Sciatic nerve (tissue), 2 donors: ENCODE measurements around the gene ADARB2. TPM values are rescaled to one million over a fixed set of nuclear protein-coding genes. Genes with fewer than 3 reads are reported as not detected.
"Not testable (repeated sequence)": the region's sequence is repeated elsewhere in the genome, so short reads cannot be mapped to it uniquely, and the experiment has no call there.

Experiments used
- ATAC-seq: fragments of 200-7000 bp; cut with Tn5 transposase; one replicate; pipeline ENCODE4 v1.9.1; 2020; ENCODE audit warnings: mild to moderate bottlenecking, moderate library complexity
- DNase-seq: peaks from one replicate; pipeline ENCODE4 v3.0.0-alpha.2; 2020; ENCODE audit warnings: low spot score
- intact Hi-C: fragments of 100-400 bp; cut with DNase I; formaldehyde crosslinking; loops from one replicate; pipeline ENCODE4 v1.14.2; 2022
- total RNA-seq: library from RNA; stranded (reverse); fragmentation: NEBNext Ultra II Directional; extraction: Animal tissue kit (Norgen Biotek cat#: 25700); gene quantifications from one replicate; pipeline ENCODE4 v1.2.1, GENCODE V29; 2021
- donor health status: DM: no; HTN: no; CAD: no.
- donor health status: DM: no; HTN: no; CAD: no.

Gene ADARB2
- total RNA-seq, 1 donor from 2014 or later = 1.9 TPM

DNA sequence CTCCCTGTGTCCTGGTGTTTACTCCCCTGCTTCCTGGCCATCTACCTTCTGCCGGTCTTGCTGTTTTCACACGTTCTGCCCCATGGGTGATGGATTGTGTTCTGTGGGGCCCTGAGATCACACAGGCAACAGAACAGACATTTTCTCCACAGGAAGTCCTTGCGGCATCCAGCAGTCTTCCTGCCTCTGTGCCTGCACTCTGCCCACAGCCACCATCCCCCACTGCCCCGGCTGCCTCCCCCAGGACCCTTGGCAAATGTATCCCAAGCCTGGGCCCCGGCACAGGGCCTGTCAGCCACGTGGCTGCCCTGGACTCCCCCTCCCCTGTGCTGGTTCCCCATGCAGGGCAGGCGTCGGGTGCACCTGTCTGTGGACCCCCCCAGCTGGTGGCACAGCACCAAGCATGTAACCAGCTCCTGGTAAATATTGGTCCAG lies 497.0 kb downstream of the ADARB2 start:
- intact Hi-C loops = no loop called here
- peak; percentile 67 for ATAC-seq
- DNase-seq = no peak

DNA sequence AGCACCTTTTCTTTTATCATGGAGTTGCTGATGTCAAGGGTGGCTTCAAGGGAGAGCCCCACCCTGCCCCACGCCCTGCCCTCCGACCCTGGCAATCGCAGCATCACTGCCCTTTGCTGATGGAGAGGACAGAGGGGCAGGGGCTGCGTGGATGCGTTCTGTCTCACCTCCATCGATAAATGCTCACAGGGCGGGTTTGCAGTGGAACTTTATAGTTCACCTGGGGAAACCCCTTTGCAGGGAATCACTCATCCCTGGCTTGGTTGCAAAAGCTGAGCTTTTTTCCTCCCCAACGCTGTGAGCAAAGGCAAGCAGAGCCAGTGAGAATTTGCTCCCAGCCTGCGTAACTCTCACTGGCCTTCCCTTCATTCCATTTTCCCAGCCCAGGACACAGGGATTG lies 504.3 kb downstream of the ADARB2 start:
- DNase-seq (no peak), ATAC-seq (no peak)
- intact Hi-C loops = no loop called here

DNA sequence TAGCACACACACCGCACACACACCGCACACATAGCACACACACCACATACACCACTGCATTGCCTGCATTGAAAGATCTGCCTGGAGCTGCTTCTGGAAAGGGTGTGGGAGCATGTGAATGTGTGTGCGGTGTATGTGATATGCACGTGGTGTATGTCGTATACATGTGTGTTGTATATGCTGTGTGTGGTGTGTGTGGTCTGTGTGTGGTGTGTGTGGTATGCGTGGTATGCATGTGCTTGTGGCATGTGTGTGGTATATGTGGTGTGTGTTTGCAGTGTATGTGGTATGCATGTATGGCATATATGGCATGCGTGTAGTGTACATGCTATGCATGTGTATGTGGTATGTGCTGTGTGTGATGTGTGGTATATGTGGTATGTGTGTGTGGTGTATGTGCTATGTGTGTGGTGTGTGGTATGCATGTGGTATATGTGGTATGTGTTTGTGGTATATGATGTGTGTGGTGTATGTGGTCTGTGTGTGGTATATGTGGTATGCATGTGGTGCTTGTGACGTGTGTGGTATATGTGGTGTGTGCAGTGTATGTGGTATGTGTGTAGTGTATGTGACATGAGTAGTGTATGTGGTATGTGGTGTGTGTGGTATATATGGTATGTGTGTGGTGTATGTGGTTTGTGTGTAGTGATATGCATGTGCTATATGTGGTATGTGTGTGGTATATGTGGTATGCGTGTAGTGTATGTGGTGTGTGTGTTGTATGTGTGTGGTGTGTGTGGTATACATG lies 505.0 kb downstream of the ADARB2 start:
- DNase-seq = no peak
- no peak for ATAC-seq
- intact Hi-C loops = no loop called here

DNA sequence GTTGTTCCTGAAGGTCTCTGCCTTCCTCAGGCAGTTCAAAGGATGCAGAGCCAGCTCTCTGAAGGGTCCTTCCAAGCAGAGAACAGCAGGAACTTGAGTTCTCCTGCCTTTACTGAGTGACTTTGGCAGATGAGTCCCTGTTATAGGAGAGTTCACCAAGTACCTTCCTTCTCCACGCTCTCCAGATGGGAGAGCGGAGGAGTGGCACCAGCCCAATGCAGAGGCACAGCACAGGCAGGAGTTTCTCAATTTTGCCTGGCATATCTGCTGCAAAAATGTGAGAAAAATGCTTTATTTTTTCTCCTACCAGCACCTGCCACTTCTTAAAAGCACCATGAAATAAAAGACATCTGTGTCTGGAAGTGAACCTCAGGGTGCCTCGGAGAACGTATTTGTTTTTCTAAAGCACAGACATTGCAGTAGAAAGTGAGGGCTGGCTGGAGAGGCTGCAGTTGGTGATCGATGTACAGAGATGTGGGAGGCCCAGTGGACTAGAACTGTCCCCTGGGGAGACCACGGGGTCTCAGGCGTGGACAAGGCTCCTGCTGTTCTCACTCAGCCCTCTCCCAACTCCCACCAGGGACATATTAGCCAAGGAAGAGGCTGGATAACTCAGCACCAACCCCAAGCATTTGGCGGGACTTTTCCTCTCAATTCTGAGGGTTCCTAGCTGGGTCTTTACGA lies 506.6 kb downstream of the ADARB2 start:
- no peak for DNase-seq
- ATAC-seq = no peak
- intact Hi-C loops = no loop called here

DNA sequence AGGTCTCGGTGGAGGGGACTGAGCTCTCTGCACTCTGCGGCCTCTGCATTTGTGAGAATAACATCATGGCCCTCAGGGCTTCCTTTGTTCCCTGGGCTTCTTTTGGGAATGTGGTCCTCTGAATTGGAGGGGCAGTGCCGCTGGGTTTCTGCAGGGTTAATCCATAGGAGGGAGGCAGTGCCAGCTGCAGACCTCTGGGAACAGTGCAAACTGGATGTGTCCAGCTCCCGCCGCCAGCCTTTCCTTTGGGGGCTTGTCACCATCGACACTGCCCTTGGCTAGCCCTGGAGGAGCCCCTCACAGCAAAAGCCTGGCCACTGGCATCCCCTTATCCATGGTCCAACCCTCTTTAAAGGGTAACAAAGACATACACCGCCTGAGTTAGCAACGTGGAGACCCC lies 507.2 kb downstream of the ADARB2 start:
- DNase-seq (no peak), ATAC-seq (no peak)
- intact Hi-C loops = no loop called here

DNA sequence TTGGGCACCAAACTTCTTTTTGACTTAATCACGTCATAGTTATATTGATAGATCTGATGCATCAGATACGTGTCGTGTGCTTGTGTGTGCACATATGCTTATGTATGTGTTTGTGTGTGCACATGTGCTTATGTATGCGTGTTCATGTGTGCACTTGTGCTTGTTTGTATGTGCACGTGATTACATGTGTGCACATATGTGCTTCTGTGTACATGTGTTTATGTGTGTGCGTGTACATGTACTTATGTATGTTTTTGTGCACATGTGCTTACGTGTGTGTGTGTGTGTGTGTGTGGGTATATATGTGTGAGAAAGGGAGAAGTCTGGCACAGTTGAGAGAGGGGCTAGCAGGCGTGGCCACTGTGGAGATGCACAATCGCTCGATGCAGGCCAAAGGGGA lies 507.8 kb downstream of the ADARB2 start:
- no peak for DNase-seq
- no peak for ATAC-seq
- intact Hi-C loops = no loop called here

DNA sequence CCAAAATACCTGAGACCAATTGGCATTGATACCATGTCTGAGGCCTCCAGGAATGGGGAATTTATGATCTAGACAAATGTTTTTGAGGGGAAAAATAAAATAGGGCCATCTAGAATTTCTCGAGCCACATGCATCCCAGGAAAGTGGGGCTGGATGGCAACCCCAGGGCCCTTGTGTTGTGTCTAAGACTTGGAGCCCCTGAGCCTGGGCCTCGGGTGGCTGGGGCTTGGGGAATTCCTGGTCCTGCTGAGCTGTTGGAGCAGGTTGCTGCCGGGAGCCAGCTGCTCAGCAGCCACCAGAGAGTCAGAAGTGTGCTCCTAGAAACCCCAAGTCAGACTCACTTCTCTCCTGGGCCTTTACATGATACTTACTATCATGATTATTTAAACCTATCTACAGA lies 508.2 kb downstream of the ADARB2 start:
- no peak for DNase-seq
- intact Hi-C loops = no loop called here
- ATAC-seq = no peak

DNA sequence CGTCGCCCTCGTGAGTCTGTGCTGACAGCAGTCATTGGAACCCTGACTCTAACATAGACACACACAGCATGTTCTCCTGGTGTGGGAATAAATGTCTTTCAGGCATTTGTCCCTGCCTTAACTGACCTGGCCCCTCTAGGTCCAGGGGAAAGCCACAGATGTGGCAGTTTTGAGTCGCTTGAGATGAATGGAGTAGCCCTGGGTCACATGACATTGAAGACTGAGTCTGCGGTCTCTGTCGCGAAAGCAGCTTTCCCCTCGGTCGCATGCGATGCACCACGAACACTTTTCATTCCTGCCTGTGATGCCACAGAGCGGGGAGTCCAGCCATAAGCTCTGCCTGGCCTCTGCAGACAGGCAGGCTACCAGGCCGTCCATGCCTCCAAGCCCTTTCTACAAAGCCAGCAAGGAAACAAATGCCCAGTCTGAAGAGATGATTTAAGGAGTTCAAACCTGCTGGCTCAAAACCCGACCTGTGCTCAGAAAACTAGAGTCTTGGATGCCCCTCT lies 508.8 kb downstream of the ADARB2 start:
- intact Hi-C loops = no loop called here
- DNase-seq (no peak), ATAC-seq (peak; percentile 15)

DNA sequence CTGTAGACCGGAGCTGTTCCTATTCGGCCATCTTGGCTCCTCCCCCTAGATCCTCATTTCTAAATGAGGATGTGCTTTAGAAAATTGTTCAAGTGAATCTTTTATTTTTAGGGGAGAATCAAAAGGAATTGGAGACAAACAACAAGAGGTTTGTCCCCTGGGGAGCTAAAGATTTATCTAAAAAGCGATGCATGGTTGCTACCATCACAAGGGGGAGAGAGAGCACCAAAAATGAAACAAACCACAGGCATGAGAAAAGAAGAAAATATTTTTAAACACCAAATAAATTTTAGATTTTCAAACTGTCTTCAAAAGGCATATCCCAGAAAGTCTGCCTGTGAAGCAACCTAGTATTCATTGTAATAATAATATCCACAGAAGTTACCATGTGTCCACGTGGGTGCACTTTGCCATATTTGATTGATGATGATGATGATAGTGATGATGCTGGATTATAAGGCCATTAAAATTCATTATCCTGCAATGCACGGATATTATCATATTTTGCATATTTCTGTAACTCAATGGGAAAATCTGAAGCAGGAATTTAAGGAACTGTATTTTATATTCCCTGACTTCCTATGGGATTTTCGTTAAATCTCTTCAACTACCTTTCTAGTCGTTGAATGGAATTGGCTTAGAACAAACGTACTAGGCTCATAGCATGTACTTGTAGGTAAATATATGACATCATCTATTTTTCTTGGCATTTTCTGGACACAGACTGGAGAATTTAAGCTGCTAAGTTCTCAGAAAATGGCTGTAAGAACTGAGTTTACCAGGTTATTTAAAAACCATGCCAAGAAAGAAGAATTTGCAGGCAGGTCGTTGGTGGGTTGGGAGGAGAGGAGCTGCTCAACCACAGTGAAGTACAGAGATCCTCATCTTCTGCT lies 509.6 kb downstream of the ADARB2 start:
- peak; percentile 17 for ATAC-seq
- intact Hi-C loops = no loop called here

DNA sequence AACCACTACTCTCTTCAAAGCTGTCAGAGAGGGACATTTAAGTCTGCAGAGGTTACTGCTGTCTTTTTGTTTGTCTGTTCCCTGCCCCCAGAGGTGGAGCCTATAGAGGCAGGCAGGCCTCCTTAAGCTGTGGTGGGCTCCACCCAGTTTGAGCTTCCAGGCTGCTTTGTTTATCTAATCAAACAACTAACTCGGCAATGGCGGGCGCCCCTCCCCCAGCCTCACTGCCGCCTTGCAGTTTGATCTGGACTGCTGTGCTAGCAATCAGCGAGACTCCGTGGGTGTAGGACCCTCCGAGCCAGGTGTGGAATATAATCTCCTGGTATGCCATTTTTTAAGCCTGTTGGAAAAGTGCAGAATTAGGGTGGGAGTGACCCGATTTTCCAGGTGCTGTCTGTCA lies 510.4 kb downstream of the ADARB2 start:
- ATAC-seq, DNase-seq, intact Hi-C loops: not testable (repeated sequence)

More for the DNA sequence above, 509.6 kb downstream of the ADARB2 start:
- DNase-seq = no peak

DNA sequence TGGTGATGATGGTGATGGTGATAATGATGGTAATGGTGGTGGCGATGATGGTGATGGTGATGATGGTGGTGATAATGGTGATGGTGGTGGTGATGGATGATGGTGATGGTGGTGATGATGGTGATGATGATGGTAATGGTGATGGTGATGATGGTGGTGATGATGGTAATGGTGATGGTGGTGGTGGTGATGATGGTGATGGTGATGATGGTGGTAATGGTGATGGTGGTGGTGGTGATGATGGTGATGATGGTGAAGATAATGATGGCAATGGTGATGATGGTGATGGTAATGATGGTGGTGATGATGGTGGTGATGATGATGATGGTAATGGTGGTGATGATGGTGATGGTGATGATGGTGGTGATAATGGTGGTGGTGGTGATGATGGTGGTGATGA lies 517.5 kb downstream of the ADARB2 start:
- DNase-seq, ATAC-seq, intact Hi-C loops: not testable (repeated sequence)

DNA sequence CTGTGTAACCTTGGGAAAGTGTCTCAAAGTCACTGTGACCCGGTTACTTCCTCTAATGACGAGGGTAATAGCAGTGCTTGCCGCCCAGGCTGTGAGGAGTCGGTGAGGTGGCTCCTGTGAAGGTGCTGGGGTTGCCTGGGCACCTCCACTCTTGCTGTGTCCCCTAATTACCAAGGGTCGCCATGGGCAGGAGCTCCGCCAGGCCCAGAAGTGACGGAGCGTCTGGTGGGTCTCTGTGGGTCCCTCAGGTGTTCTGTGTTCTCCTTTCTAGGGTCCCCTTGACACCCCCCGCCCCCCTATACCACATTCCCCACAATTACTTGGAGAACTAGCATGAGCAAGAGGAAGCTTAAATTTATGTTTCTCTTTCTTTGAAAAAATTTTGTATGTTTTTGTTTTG lies 519.7 kb downstream of the ADARB2 start:
- no peak for DNase-seq

DNA sequence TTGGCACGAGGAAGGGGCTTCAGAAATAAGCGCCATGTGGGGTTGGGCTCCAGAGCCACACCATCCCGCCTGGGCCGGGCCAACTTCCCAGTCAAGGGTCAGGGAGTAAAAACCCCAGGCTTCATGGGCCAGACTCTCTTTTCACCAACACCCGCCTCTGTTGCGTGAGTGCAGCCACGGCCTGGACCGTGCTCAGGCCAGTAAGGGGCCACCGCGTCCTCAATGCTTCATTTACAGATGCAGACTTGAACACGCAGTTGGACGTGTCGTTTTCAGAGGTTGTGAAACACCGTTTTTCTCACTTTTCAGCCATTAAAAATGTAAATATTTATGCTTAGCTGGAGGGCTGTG lies 520.1 kb downstream of the ADARB2 start:
- intact Hi-C loops = no loop called here
- no peak for ATAC-seq
- no peak for DNase-seq

More for the DNA sequence above, 519.7 kb downstream of the ADARB2 start:
- ATAC-seq = no peak
- intact Hi-C loops = no loop called here

DNA sequence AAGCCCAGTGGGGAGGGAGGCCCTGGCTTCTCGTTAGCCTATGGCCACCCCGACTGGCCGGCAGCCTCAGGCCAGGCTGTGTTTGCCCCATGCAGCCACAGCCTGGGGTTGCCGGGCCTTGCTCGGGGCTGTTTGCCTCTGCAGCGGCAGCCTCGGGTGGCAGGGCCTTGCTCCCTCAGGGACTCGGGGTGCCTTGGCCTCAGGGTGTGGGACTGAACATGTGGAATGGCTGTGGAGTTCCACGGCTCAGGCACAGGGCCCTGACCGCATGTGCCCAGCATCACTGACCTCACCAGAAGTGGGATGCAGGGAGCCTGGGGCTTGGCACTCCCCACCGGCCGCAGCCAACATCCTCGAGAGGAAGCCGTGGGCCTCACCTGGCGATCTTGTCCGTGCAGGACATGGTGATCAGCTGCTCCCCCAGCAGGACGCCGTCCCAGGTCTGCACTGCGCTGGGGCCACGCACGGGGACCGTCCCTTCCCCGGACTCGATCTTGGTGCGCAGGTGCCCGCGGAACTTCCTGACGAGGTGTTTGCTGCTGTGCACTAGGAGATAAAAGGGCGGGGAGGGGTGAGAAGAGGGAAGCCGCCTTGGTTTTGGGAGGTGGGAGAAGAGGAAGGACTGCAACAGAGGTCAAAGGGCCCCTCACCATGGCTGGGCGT lies 520.6 kb downstream of the ADARB2 start:
- intact Hi-C loops = no loop called here
- DNase-seq (no peak), ATAC-seq (no peak)

DNA sequence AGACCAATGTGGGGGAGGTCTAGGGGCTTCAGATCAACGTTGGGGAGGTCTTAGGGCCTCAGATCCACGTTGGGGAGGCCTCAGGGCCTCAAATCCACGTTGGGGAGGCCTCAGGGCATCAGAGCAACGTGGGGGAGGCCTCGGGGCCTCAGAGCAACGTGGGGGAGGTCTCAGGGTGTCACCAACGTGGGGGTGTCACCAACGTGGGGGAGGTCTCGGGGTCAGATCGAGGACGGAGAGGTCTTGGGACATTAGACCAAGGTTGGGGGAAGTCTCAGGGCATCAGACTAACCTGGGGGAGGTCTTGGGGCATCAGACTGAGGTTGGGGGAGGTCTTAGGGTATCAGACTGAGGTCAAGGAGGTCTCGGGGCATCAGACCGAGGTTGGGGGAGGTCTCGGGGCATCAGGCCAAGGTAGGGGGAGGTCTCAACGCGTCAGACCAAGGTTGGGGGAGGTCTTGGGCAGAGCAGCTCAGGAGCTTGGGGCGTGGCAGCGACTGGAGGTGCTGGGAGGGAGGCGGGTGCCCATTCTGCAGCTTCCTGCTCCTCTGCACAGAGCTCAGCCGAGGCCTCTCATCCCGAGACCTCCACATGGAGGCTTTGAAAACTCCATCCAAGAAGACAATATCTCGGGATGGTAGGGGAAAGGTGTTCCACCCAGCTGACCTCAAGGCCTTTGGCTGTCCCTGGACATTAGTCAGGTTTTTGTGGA lies 521.3 kb downstream of the ADARB2 start:
- DNase-seq (no peak), ATAC-seq (no peak)
- intact Hi-C loops = no loop called here

DNA sequence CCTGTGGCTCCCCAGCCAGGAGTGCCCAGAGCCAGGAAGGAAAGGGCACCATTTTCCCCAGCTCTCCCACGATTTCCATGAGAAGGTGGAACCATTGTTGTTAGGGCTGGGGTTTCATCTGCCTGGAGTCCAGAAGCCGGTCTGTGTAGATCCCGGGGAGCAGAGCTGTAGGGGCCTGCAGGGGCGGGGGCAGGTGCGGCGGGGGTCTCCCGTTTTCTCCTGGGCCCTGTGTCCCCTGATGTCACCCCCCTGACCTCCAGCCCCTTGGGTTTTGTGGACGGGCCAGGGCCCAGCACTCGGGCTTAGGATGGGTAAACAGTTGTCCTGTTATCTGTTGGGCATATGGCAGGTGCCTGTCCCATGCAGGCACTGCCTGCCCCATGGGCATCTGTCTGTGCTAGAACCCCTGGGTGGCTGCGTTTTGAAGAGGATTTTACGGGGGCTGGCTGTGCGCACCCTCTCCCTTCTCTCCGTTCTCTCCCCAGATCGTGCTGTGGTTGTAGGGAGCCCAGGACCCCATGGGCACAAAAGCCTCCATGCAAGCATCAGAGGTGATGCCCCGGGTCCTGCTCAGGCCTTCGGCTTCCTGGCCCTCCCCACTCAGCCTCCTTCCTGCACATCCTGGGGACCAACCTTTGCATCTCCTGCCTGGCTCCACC lies 522.3 kb downstream of the ADARB2 start:
- intact Hi-C loops = no loop called here
- no peak for DNase-seq

DNA sequence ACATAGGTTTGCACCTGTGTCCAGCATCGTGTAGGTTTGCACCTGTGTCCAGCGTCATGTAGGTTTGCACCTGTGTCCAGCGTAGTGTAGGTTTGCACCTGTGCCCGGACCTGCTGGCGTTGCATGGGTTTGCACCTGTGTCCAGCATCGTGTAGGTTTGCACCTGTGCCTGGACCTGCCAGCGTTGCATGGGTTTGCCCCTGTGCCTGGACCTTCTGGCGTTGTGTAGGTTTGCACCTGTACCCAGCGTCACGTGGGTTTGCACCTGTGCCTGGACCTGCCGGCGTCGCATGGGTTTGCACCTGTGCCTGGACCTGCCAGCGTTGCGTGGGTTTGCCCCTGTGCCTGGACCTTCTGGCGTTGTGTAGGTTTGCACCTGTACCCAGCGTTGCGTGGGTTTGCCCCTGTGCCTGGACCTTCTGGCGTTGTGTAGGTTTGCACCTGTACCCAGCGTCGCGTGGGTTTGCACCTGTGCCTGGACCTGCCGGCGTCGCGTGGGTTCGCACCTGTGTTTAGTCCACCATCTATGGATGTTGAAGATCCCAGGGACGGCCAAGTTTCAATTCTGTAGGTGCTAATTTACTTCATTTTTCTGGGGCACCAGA lies 523.2 kb downstream of the ADARB2 start:
- ATAC-seq (no peak), DNase-seq (no peak)
- intact Hi-C loops = no loop called here

More for the DNA sequence above, 522.3 kb downstream of the ADARB2 start:
- ATAC-seq = no peak
